GM12878 (cell line): Measurements from ENCODE around the gene GBP6.

Source experiments
- RAD51 ChIP-seq: fragments of 450-650 bp; IDR thresholded peaks from 2 replicates; pipeline ENCODE4 v1.6.1; 2016; ENCODE audit warnings: moderate library complexity, mild to moderate bottlenecking, inconsistent platforms
- TAF1 ChIP-seq: IDR thresholded peaks from 2 replicates; pipeline ENCODE4 v1.6.1; 2011; ENCODE audit warnings: mild to moderate bottlenecking, low read depth, low read length, borderline replicate concordance
- TF ChIP-seq, protein P1 (sequence below): fragments of 150-350 bp; IDR thresholded peaks from 2 replicates; pipeline ENCODE4 v1.6.1; 2016; ENCODE audit warnings: low read depth, low read length
- TF ChIP-seq, protein P2 (sequence below), 3 experiments: IDR thresholded peaks in 2 of 3; conservative IDR thresholded peaks in 1 of 3; 2 replicates each; pipeline ENCODE4 v1.5.1; 2011; ENCODE audit warnings: low read depth in 3 of 3, low read length in 3 of 3, mild to moderate bottlenecking in 3 of 3, control low read depth in 2 of 3, moderate library complexity in 2 of 3, inconsistent platforms in 1 of 3, mixed read lengths in 1 of 3; ENCODE audit not compliant: control insufficient read depth in 2 of 3, insufficient read depth in 1 of 3; ENCODE audit errors: extremely low read depth in 1 of 3
- TF ChIP-seq, protein P3 (sequence below): IDR thresholded peaks from 2 replicates; pipeline ENCODE4 v1.6.1; 2012; ENCODE audit warnings: mild to moderate bottlenecking, low read depth, low read length

DNA sequence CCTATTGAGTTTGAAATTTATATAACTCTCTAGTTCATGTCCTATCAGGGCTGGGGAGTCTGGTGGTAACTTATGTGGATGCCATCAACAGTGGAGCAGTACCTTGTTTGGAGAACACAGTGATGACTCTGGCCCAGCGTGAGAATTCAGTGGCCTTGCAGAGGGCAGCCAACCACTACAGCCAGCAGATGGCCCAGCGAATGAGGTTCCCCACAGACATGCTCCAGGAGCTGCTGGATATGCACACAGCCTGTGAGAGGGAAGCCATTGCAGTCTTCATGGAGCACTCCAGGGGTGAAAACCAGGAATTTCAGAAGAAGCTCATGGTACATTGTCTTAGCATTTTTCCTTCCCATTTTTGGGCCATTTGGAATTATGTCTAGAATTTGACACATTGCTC, 32.0 kb upstream of the GBP6 start:
- TF ChIP-seq RAD51 (no peak), TAF1 (no peak)
- TF ChIP-seq, protein P1, sequence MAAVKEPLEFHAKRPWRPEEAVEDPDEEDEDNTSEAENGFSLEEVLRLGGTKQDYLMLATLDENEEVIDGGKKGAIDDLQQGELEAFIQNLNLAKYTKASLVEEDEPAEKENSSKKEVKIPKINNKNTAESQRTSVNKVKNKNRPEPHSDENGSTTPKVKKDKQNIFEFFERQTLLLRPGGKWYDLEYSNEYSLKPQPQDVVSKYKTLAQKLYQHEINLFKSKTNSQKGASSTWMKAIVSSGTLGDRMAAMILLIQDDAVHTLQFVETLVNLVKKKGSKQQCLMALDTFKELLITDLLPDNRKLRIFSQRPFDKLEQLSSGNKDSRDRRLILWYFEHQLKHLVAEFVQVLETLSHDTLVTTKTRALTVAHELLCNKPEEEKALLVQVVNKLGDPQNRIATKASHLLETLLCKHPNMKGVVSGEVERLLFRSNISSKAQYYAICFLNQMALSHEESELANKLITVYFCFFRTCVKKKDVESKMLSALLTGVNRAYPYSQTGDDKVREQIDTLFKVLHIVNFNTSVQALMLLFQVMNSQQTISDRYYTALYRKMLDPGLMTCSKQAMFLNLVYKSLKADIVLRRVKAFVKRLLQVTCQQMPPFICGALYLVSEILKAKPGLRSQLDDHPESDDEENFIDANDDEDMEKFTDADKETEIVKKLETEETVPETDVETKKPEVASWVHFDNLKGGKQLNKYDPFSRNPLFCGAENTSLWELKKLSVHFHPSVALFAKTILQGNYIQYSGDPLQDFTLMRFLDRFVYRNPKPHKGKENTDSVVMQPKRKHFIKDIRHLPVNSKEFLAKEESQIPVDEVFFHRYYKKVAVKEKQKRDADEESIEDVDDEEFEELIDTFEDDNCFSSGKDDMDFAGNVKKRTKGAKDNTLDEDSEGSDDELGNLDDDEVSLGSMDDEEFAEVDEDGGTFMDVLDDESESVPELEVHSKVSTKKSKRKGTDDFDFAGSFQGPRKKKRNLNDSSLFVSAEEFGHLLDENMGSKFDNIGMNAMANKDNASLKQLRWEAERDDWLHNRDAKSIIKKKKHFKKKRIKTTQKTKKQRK, result no peak
- TF ChIP-seq, protein P2, sequence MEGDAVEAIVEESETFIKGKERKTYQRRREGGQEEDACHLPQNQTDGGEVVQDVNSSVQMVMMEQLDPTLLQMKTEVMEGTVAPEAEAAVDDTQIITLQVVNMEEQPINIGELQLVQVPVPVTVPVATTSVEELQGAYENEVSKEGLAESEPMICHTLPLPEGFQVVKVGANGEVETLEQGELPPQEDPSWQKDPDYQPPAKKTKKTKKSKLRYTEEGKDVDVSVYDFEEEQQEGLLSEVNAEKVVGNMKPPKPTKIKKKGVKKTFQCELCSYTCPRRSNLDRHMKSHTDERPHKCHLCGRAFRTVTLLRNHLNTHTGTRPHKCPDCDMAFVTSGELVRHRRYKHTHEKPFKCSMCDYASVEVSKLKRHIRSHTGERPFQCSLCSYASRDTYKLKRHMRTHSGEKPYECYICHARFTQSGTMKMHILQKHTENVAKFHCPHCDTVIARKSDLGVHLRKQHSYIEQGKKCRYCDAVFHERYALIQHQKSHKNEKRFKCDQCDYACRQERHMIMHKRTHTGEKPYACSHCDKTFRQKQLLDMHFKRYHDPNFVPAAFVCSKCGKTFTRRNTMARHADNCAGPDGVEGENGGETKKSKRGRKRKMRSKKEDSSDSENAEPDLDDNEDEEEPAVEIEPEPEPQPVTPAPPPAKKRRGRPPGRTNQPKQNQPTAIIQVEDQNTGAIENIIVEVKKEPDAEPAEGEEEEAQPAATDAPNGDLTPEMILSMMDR (IDR thresholded peaks at IDR 0.05 in 2 of 3, conservative IDR thresholded peaks at IDR 0.05 in 1 of 3; ENCODE audit: control insufficient read depth in 2 of 3, extremely low read depth in 1 of 3, insufficient read depth in 1 of 3, low read depth in 3 of 3, low read length in 3 of 3), result no peak
- TF ChIP-seq, protein P3, sequence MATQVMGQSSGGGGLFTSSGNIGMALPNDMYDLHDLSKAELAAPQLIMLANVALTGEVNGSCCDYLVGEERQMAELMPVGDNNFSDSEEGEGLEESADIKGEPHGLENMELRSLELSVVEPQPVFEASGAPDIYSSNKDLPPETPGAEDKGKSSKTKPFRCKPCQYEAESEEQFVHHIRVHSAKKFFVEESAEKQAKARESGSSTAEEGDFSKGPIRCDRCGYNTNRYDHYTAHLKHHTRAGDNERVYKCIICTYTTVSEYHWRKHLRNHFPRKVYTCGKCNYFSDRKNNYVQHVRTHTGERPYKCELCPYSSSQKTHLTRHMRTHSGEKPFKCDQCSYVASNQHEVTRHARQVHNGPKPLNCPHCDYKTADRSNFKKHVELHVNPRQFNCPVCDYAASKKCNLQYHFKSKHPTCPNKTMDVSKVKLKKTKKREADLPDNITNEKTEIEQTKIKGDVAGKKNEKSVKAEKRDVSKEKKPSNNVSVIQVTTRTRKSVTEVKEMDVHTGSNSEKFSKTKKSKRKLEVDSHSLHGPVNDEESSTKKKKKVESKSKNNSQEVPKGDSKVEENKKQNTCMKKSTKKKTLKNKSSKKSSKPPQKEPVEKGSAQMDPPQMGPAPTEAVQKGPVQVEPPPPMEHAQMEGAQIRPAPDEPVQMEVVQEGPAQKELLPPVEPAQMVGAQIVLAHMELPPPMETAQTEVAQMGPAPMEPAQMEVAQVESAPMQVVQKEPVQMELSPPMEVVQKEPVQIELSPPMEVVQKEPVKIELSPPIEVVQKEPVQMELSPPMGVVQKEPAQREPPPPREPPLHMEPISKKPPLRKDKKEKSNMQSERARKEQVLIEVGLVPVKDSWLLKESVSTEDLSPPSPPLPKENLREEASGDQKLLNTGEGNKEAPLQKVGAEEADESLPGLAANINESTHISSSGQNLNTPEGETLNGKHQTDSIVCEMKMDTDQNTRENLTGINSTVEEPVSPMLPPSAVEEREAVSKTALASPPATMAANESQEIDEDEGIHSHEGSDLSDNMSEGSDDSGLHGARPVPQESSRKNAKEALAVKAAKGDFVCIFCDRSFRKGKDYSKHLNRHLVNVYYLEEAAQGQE, result no peak
